ENCODE data around the gene MET. TPM values are rescaled to one million over a fixed set of nuclear protein-coding genes. Genes with fewer than 3 reads are reported as not detected.

The MET gene
- total and polyA plus RNA-seq, 2 of the 8 experiments (the other 6 are each of a cell fraction or from before 2014, with no cell fraction given), result 3.5 to 12.9 TPM

GRCh38 chr7:116652793-116653192 lies 19.2 kb upstream of the MET start:
- ChIA-PET CTCF (ENCODE audit: partially characterized antibody) (interaction anchor here (0.6 to 1.4 kb wide), 5 partner anchors 20 to 394 kb away, joined by 3 to 4 read pairs (median 3); no protein-coding TSS in a partner anchor), POLR2A (ENCODE audit: partially characterized antibody) (no interaction called here)
- 80% methylated on average over 3 of the region's 3 CpGs; no CpG with 5 or more reads in 1 of the 2 experiments for WGBS, 2 experiments (ENCODE audit: extremely low coverage in 1 of 2, insufficient coverage in 1 of 2, insufficient read length in 1 of 2, insufficient replicate concordance in 2 of 2, low coverage in 1 of 2, low lambda C conversion rate in 2 of 2, missing lambda C conversion rate in 1 of 2)

More at GRCh38 chr7:116652793-116653192, 19.2 kb upstream of the MET start:
- H3K23ac ChIP-seq (ENCODE audit: insufficient read length), result no peak overlapping the region
- H2BK12ac ChIP-seq (ENCODE audit: low read depth, low read length), result no peak overlapping the region
- no peaks in the 10 kb centered on the region for H3K36me3 ChIP-seq (ENCODE audit: control insufficient read depth in 2 of 4, insufficient read depth in 4 of 4, low read length in 3 of 4)
- no peak overlapping the region for H2AFZ ChIP-seq (ENCODE audit: low read length)
- no peaks in the 10 kb centered on the region for H3K79me1 ChIP-seq (ENCODE audit: low read depth, low read length)
- FAIRE-seq (no peak), DNase-seq (ENCODE audit: low read depth in 1 of 2, low spot score in 2 of 2) (no peak)
- H4K91ac ChIP-seq (replicated peaks; ENCODE audit: insufficient read length, low read length), result no peak overlapping the region
- H2BK120ac ChIP-seq (replicated peaks; ENCODE audit: low read depth, low read length), result no peak overlapping the region
- H3K4me3 ChIP-seq (ENCODE audit: extremely low read depth in 1 of 4, insufficient read depth in 2 of 4, low read depth in 3 of 4, low read length in 4 of 4), result no peak overlapping the region
- H3K56ac ChIP-seq (replicated peaks; ENCODE audit: insufficient read length, low read depth, low read length), result no peak overlapping the region
- no peaks in the 10 kb centered on the region for H3K9me3 ChIP-seq (ENCODE audit: insufficient read depth in 2 of 2, low read depth in 1 of 2, low read length in 1 of 2)
- no peak overlapping the region for H2AK5ac ChIP-seq (ENCODE audit: low read depth, low read length)
- H3K27me3 ChIP-seq (replicated peaks in 1 of 4; ENCODE audit: control insufficient read depth in 3 of 4, extremely low read depth in 1 of 4, insufficient read depth in 3 of 4, low read length in 3 of 4), result no peaks in the 10 kb centered on the region
- no peaks in the 10 kb centered on the region for H3K79me2 ChIP-seq (ENCODE audit: control insufficient read depth in 1 of 2, insufficient read depth in 2 of 2, low read length in 2 of 2)
- no peak overlapping the region for H3K9ac ChIP-seq (replicated peaks in 1 of 4; ENCODE audit: extremely low read depth in 1 of 4, low read depth in 3 of 4, low read length in 3 of 4)
- H3K18ac ChIP-seq (ENCODE audit: extremely low read depth, low read length), result no peak overlapping the region
- H4K8ac ChIP-seq (ENCODE audit: extremely low read depth, insufficient read depth, low read length), result no peak overlapping the region
- H2BK15ac ChIP-seq (ENCODE audit: low read length), result no peak overlapping the region
- no peak overlapping the region for H2BK5ac ChIP-seq (ENCODE audit: low read depth, low read length)
- H2BK20ac ChIP-seq (ENCODE audit: low read length), result no peak overlapping the region
- no peak overlapping the region for H3K14ac ChIP-seq (ENCODE audit: insufficient read length)
- H3K27ac ChIP-seq (ENCODE audit: low read depth, low read length), result no peak overlapping the region
- H3K4ac ChIP-seq (replicated peaks; ENCODE audit: insufficient read length, low read depth, low read length), result no peak overlapping the region
- no peak overlapping the region for H4K5ac ChIP-seq (ENCODE audit: insufficient read length, low read depth, low read length)
- H3K23me2 ChIP-seq (ENCODE audit: low read depth, low read length), result no peaks in the 10 kb centered on the region
- no peaks in the 10 kb centered on the region for H4K20me1 ChIP-seq (replicated peaks in 1 of 2; ENCODE audit: control insufficient read depth in 1 of 2, insufficient read depth in 2 of 2, low read length in 2 of 2)
- H3K4me2 ChIP-seq (ENCODE audit: insufficient read depth in 1 of 2, low read depth in 2 of 2, low read length in 2 of 2), result no peak overlapping the region
- no peaks in the 10 kb centered on the region for H3K4me1 ChIP-seq (replicated peaks in 1 of 4; ENCODE audit: control insufficient read depth in 3 of 4, insufficient read depth in 4 of 4, low read length in 3 of 4)
- no peak for TF ChIP-seq TCF12 (IDR thresholded peaks at IDR 0.05; ENCODE audit: low read depth, low read length)
- TF ChIP-seq NRF1 (IDR thresholded peaks at IDR 0.05; ENCODE audit: low read depth, low read length), result no peak
- no peak for TF ChIP-seq YY1 (IDR thresholded peaks at IDR 0.05; ENCODE audit: low read depth, low read length)
